PFSK-1 (cell line): ENCODE data around the gene CATSPERB.

ENCODE experiments used
- FOXP2 ChIP-seq: optimal IDR thresholded peaks from 2 replicates; pipeline ENCODE3; 2011; ENCODE audit warnings: borderline replicate concordance, control low read depth, inconsistent platforms; ENCODE audit not compliant: insufficient read depth; ENCODE audit errors: extremely low read length, extremely low read depth
- POLR2AphosphoS5 ChIP-seq: IDR thresholded peaks from 2 replicates; pipeline ENCODE4 v1.6.1; 2012; ENCODE audit warnings: low read depth, mild to moderate bottlenecking, control low read depth, low read length, moderate library complexity
- REST ChIP-seq, 2 experiments: IDR thresholded peaks; 2 replicates each; pipeline versions ENCODE4 v1.6.1 to v1.8.0; 2011 to 2012; ENCODE audit warnings: low read depth in 2 of 2, low read length in 2 of 2, control low read depth in 1 of 2, inconsistent platforms in 1 of 2, mild to moderate bottlenecking in 1 of 2, moderate library complexity in 1 of 2; ENCODE audit not compliant: insufficient read depth in 1 of 2
- SIN3A ChIP-seq: IDR thresholded peaks from 2 replicates; pipeline ENCODE4 v1.6.1; 2012; ENCODE audit warnings: mild to moderate bottlenecking, low read length, moderate library complexity, borderline replicate concordance; ENCODE audit not compliant: insufficient read depth
- TAF1 ChIP-seq: IDR thresholded peaks from 2 replicates; pipeline ENCODE4 v1.6.1; 2012; ENCODE audit warnings: low read length, control low read depth, borderline replicate concordance; ENCODE audit not compliant: insufficient read depth

Gene CATSPERB

GRCh38 chr14:91636604-91637003 lies 95.3 kb downstream of the CATSPERB start:
- TF ChIP-seq POLR2AphosphoS5, result no peak
- no peak for TF ChIP-seq REST (IDR thresholded peaks at IDR 0.05; ENCODE audit: insufficient read depth in 1 of 2, low read depth in 2 of 2, low read length in 2 of 2)
- TF ChIP-seq TAF1, result no peak
- no peak for TF ChIP-seq FOXP2
- no peak for TF ChIP-seq SIN3A

GRCh38 chr14:91624757-91625156 lies 107.1 kb downstream of the CATSPERB start:
- no peak for TF ChIP-seq REST (IDR thresholded peaks at IDR 0.05; ENCODE audit: insufficient read depth in 1 of 2, low read depth in 2 of 2, low read length in 2 of 2)
- no peak for TF ChIP-seq SIN3A
- TF ChIP-seq FOXP2, result no peak
- TF ChIP-seq TAF1, result no peak
- TF ChIP-seq POLR2AphosphoS5, result no peak

GRCh38 chr14:91614187-91614586 lies 117.7 kb downstream of the CATSPERB start:
- TF ChIP-seq REST (IDR thresholded peaks at IDR 0.05; ENCODE audit: insufficient read depth in 1 of 2, low read depth in 2 of 2, low read length in 2 of 2) (no peak), FOXP2 (no peak), SIN3A (no peak), TAF1 (no peak), POLR2AphosphoS5 (no peak)

- TF ChIP-seq REST (IDR thresholded peaks at IDR 0.05; ENCODE audit: insufficient read depth in 1 of 2, low read depth in 2 of 2, low read length in 2 of 2), result no peak
- no peak for TF ChIP-seq POLR2AphosphoS5
- TF ChIP-seq SIN3A, result no peak
- no peak for TF ChIP-seq TAF1
- TF ChIP-seq FOXP2, result no peak
Measured at GRCh38 chr14:91613459-91614112, 118.3 kb downstream of the CATSPERB start.

GRCh38 chr14:91611528-91611927 lies 120.4 kb downstream of the CATSPERB start:
- no peak for TF ChIP-seq SIN3A
- TF ChIP-seq REST (IDR thresholded peaks at IDR 0.05; ENCODE audit: insufficient read depth in 1 of 2, low read depth in 2 of 2, low read length in 2 of 2), result no peak
- no peak for TF ChIP-seq FOXP2
- no peak for TF ChIP-seq POLR2AphosphoS5
- no peak for TF ChIP-seq TAF1
